HepG2 (cell line): Measurements from ENCODE around the gene PDE8B. TPM values are rescaled to one million over a fixed set of nuclear protein-coding genes. Genes with fewer than 3 reads are reported as not detected.

ENCODE experiments used
- ATAC-seq: fragments of 200-7000 bp; cut with Tn5 transposase; 3 replicates; pipeline ENCODE4 v1.9.1; 2020; ENCODE audit warnings: mild to moderate bottlenecking, moderate library complexity
- BruUV-seq: library from RNA; stranded (reverse); fragments of 400-500 nt; replicated peaks from 2 replicates; lab custom pipeline; 2021; lab: Mats Ljungman, UMichigan
- CTCF ChIA-PET: fragments of 300-600 bp; formaldehyde crosslinking; extraction: SDS; loops from one replicate; lab custom pipeline; 2021; ENCODE audit warnings: low total read pairs, inconsistent platforms, low intra/inter-chr PET ratio; lab: Yijun Ruan, JAX
- POLR2A ChIA-PET: fragments of 350-600 bp; sonication (Branson Sonifier 250); formaldehyde crosslinking; loops from one replicate; lab custom pipeline; 2020; ENCODE audit warnings: antibody characterized with exemption, inconsistent platforms; lab: Yijun Ruan, JAX
- DNase-seq: peaks from one replicate; pipeline ENCODE4 v3.0.0-alpha.2; 2015; ENCODE audit warnings: low spot score
- FAIRE-seq: peaks from 3 replicates; lab custom pipeline; 2011; peaks lifted over from hg19 to GRCh38; lab: Jason Lieb, UNC
- H2AFZ ChIP-seq: one replicate; pipeline ENCODE4 v1.6.1; 2011; ENCODE audit warnings: low read length, inconsistent platforms
- H3K27ac ChIP-seq: fragments of 300-600 bp; 3 replicates; pipeline ENCODE4 v1.8.0; 2011; ENCODE audit warnings: mixed run types, mild to moderate bottlenecking, mixed read lengths, low read length, inconsistent platforms; ENCODE audit not compliant: insufficient read depth; ENCODE audit errors: extremely low read length
- H3K27me3 ChIP-seq, 2 experiments: fragments of 200-600 bp in 1 of 2; 2 replicates in 1 of 2; 3 replicates in 1 of 2; pipeline versions ENCODE4 v1.6.0 to v1.8.0; 2011; ENCODE audit warnings: low read length in 2 of 2, mild to moderate bottlenecking in 2 of 2, moderate library complexity in 2 of 2, inconsistent platforms in 1 of 2; ENCODE audit not compliant: insufficient read depth in 2 of 2, control insufficient read depth in 1 of 2
- H3K36me3 ChIP-seq, 2 experiments: fragments of 200-600 bp in 1 of 2; replicated peaks in 1 of 2; 2 replicates in 1 of 2; 3 replicates in 1 of 2; pipeline versions ENCODE4 v1.5.1 to v1.8.0; 2011; ENCODE audit warnings: low read length in 2 of 2, inconsistent platforms in 1 of 2; ENCODE audit not compliant: insufficient read depth in 2 of 2, control insufficient read depth in 1 of 2
- H3K4me1 ChIP-seq: 2 replicates; pipeline ENCODE4 v1.5.1; 2012; ENCODE audit warnings: low read length, inconsistent platforms; ENCODE audit not compliant: insufficient read depth
- H3K4me2 ChIP-seq: 2 replicates; pipeline ENCODE4 v1.6.0; 2011; ENCODE audit warnings: low read depth, low read length, inconsistent platforms
- H3K4me3 ChIP-seq, 3 experiments: fragments of 200-600 bp in 1 of 3; sonication (generic), shearing (Covaris generic) in 1 of 3; replicated peaks in 1 of 3; 2 replicates each; pipeline ENCODE4 v1.5.1; 2011 to 2016; ENCODE audit warnings: low read length in 3 of 3, inconsistent platforms in 2 of 3, low read depth in 2 of 3, mild to moderate bottlenecking in 2 of 3, control low read depth in 1 of 3, mixed read lengths in 1 of 3; ENCODE audit not compliant: insufficient read depth in 1 of 3
- H3K79me2 ChIP-seq: one replicate; pipeline ENCODE4 v1.6.1; 2011; ENCODE audit warnings: low read length, inconsistent platforms; ENCODE audit not compliant: insufficient read depth
- H3K9ac ChIP-seq: 2 replicates; pipeline ENCODE4 v1.6.0; 2011; ENCODE audit warnings: mild to moderate bottlenecking, low read depth, low read length, inconsistent platforms; ENCODE audit not compliant: insufficient read depth
- H3K9me3 ChIP-seq: 2 replicates; pipeline ENCODE4 v1.5.1; 2012; ENCODE audit warnings: mild to moderate bottlenecking, low read length
- H4K20me1 ChIP-seq: 2 replicates; pipeline ENCODE4 v1.6.0; 2011; ENCODE audit warnings: inconsistent platforms, mild to moderate bottlenecking, low read length, moderate library complexity; ENCODE audit not compliant: insufficient read depth
- CTCF ChIP-seq: sonication (generic); formaldehyde crosslinking; IDR thresholded peaks from 2 replicates; pipeline ENCODE4 v1.5.0; 2020; ENCODE audit warnings: mild to moderate bottlenecking, missing genetic modification reagents, moderate library complexity
- KLF11 ChIP-seq: IDR thresholded peaks from 2 replicates; pipeline ENCODE4 v1.6.1; 2016; ENCODE audit warnings: missing compliant biosample characterization
- PCBP1 ChIP-seq: fragments of 200-400 bp; formaldehyde crosslinking; IDR thresholded peaks from 2 replicates; pipeline ENCODE4 v1.6.1; 2017; ENCODE audit warnings: mild to moderate bottlenecking, low read depth, low read length, borderline replicate concordance
- SIN3B ChIP-seq: fragments of 150-350 bp; IDR thresholded peaks from 2 replicates; pipeline ENCODE4 v1.6.1; 2014; ENCODE audit warnings: low read length
- ZBTB2 ChIP-seq: sonication (generic); formaldehyde crosslinking; IDR thresholded peaks from 2 replicates; pipeline ENCODE4 v1.8.0; 2022; ENCODE audit warnings: low read depth, missing genetic modification reagents
- ZBTB4 ChIP-seq: sonication (generic); formaldehyde crosslinking; IDR thresholded peaks from 2 replicates; pipeline ENCODE4 v1.4.0; 2020; ENCODE audit warnings: missing genetic modification reagents, mild to moderate bottlenecking, borderline replicate concordance
- ZNF207 ChIP-seq: fragments of 450-650 bp; IDR thresholded peaks from 2 replicates; pipeline ENCODE4 v1.6.1; 2016; ENCODE audit warnings: antibody characterized with exemption, borderline replicate concordance
- ZNF614 ChIP-seq: IDR thresholded peaks from 2 replicates; pipeline ENCODE4 v1.6.1; 2018; ENCODE audit warnings: missing biosample characterization, missing genetic modification reagents, inconsistent platforms, borderline replicate concordance
- ZNF646 ChIP-seq: sonication (generic); formaldehyde crosslinking; IDR thresholded peaks from 2 replicates; pipeline ENCODE4 v1.9.0; 2021; ENCODE audit warnings: mild to moderate bottlenecking, missing genetic modification reagents
- WGBS: methylation state at CpG from one replicate; pipeline ENCODE4 v1.1.6; 2017; ENCODE audit warnings: low lambda C conversion rate; 5-methylcytosine and 5-hydroxymethylcytosine counted together
- in situ Hi-C: cut with HindIII; loops from 2 replicates; pipeline ENCODE4 v1.10.0; 2017; ENCODE audit warnings: low pct_unique_long_range_greater_than_20kb; ENCODE audit not compliant: extremely low pct_ligation_motif_present
- intact Hi-C: fragments of 100-400 bp; cut with micrococcal nuclease; formaldehyde crosslinking; loops from one replicate; pipeline ENCODE4 v1.10.0; 2022; ENCODE audit not compliant: unreplicated experiment
- polyA plus RNA-seq, 8 experiments: library from polyadenylated mRNA; depleted of rRNA in 3 of 8; stranded (reverse) in 7 of 8; unstranded in 1 of 8; fragments of >200 nt; fragmentation: Illumina TruSeq in 4 of 8; extraction: Trizol in 4 of 8; gene quantifications; 2 replicates each; pipeline versions ENCODE4 v1.2.1 to v1.2.3, GENCODE V29; 2011 to 2016; ENCODE audit warnings: low read depth in 4 of 8, missing spikeins in 1 of 8, mixed read lengths in 1 of 8; ENCODE audit not compliant: insufficient read depth in 1 of 8
- total RNA-seq, 5 experiments: library from RNA; depleted of rRNA; stranded (reverse); fragments of >200 nt; fragmentation: Illumina TruSeq; extraction: Trizol; gene quantifications; 2 replicates each; pipeline ENCODE4 v1.2.3, GENCODE V29; 2016; ENCODE audit warnings: low read depth in 1 of 5

The PDE8B gene
- total and polyA plus RNA-seq, 2 of the 13 experiments (the other 11 are each of a cell fraction or from before 2014, with no cell fraction given) = 0.07 TPM; not detected in 1

DNA sequence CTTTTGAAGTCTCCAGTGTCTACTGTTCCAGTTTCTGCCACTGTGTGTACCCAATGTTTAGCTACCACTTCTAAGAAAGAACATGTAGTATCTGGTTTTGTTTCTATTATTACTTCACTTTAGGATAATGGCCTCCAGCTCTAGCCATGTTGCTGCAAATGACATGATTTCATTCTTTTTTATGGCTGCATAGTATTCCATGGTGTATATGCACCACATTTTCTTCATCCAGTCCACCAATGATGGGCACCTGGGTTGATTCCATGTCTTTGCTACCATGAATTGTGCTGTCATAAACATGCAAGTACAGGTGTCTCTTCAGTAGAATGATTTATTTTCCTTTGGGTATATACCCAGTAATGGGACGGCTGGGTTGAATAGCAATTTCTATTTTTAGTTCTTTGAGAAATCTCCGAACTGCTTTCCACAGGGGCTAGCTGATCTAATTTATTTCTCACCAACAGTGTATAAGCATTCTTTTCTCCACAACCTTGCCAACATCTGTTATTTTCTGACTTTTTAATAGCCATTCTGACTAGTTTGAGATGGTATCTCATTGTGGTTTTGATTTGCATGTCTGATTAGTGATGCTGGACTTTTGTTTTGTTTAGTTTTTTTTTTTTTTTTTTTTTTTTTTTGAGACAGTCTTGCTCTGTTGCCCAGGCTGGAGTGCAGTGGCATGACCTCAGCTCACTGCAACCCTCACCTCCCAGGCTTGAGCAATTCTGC lies 212.7 kb downstream of the PDE8B start (continued):
- TF ChIP-seq ZBTB4 (CRISPR knock-in tag) (no peak), KLF11 (no peak), CTCF (no peak), SIN3B (no peak), ZBTB2 (CRISPR knock-in tag) (no peak)

DNA sequence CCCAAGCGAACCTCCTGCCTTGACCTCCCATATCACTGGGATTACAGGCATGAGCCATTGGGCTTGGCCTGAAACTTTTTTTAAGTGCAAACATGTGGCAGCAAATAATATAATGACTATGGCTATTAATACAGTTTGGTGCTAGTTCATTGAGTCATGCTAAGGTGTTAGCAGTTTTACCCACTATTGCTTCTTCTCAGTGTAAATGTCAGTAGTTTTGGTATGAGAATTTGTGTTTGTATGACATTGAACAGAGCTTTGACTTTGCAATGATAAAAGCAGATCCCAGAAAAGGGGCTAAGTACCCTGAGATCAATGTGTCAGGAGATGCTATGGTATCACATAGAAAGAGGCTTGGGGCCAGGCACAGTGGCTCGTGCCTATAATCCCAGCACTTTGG lies 214.4 kb downstream of the PDE8B start:
- POLR2A ChIA-PET = no interaction called here
- FAIRE-seq = no peak
- Histone ChIP-seq H3K4me3 (no peak overlapping the region), H3K9me3 (no peaks in the 10 kb centered on the region), H3K79me2 (no peaks in the 10 kb centered on the region), H3K4me1 (peaks cover 18% of the 10 kb centered on the region), H4K20me1 (no peaks in the 10 kb centered on the region), H3K4me2 (no peak overlapping the region), H3K27me3 (no peaks in the 10 kb centered on the region), H3K36me3 (no peaks in the 10 kb centered on the region), H3K27ac (no peak overlapping the region), H2AFZ (no peak overlapping the region), H3K9ac (no peak overlapping the region)
- BruUV-seq = no TSS peak
- CTCF ChIA-PET = no interaction called here
- no peak for DNase-seq
- WGBS = 95% methylated on average over 2 of the region's 2 CpGs
- in situ Hi-C loops (no loop called here), intact Hi-C loops (no loop called here)
- ATAC-seq = no peak
- TF ChIP-seq ZNF646 (CRISPR knock-in tag) (no peak), ZNF614 (CRISPR knock-in tag) (no peak), ZNF207 (no peak), PCBP1 (no peak)
